Gastroesophageal sphincter (tissue), 3 donors: Measurements from ENCODE around the gene MYH8.

ENCODE experiments used
- POLR2A ChIP-seq, 2 donors: fragments of 450-650 bp; IDR thresholded peaks; one replicate each; pipeline ENCODE4 v1.6.1; 2017; ENCODE audit warnings: antibody characterized with exemption in 2 of 2, mild to moderate bottlenecking in 2 of 2, moderate library complexity in 1 of 2
- POLR2AphosphoS5 ChIP-seq: sonication (generic); formaldehyde crosslinking; IDR thresholded peaks from one replicate; pipeline ENCODE4 v1.6.1; 2017; ENCODE audit warnings: antibody characterized with exemption
- TF ChIP-seq, protein P1 (sequence below), 4 experiments: fragments of 200-600 bp in 2 of 4; fragments of 450-650 bp in 2 of 4; sonication (generic) in 1 of 4; IDR thresholded peaks; one replicate each; pipeline ENCODE4 v1.5.1; 2017 to 2019; ENCODE audit warnings: antibody characterized with exemption in 4 of 4, mild to moderate bottlenecking in 2 of 4, moderate library complexity in 2 of 4

DNA sequence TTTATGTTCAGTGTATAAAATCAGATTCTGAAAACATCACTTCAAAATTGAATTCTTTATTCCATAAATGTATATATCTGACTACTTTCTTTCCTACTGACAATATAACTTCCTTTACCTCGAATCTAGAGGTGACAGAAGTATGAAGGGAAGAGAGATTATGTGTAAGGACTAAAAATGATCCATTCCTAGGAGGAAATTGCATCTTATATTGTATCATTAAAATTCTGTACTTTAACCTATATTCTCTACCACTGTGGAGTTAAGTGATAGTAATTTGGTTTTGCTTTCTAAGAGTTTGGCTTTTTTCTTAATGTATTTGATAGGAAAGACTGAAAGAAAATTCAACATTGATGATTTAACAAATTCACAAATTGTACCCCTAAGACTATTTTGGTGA, 36.2 kb upstream of the MYH8 start:
- TF ChIP-seq POLR2AphosphoS5 = no peak
- TF ChIP-seq, protein P1, sequence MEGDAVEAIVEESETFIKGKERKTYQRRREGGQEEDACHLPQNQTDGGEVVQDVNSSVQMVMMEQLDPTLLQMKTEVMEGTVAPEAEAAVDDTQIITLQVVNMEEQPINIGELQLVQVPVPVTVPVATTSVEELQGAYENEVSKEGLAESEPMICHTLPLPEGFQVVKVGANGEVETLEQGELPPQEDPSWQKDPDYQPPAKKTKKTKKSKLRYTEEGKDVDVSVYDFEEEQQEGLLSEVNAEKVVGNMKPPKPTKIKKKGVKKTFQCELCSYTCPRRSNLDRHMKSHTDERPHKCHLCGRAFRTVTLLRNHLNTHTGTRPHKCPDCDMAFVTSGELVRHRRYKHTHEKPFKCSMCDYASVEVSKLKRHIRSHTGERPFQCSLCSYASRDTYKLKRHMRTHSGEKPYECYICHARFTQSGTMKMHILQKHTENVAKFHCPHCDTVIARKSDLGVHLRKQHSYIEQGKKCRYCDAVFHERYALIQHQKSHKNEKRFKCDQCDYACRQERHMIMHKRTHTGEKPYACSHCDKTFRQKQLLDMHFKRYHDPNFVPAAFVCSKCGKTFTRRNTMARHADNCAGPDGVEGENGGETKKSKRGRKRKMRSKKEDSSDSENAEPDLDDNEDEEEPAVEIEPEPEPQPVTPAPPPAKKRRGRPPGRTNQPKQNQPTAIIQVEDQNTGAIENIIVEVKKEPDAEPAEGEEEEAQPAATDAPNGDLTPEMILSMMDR (IDR thresholded peaks at IDR 0.05) = no peak
- TF ChIP-seq POLR2A (IDR thresholded peaks at IDR 0.05) = no peak
